Mucosa of descending colon (tissue), 3 donors: ENCODE measurements around the gene TNS2. TPM values are rescaled to one million over a fixed set of nuclear protein-coding genes. Genes with fewer than 3 reads are reported as not detected.

Experiments
- ATAC-seq: fragments of 200-7000 bp; cut with Tn5 transposase; one replicate; pipeline ENCODE4 v1.9.1; 2020; ENCODE audit warnings: mild to moderate bottlenecking, moderate library complexity
- DNase-seq, 3 donors: peaks; one replicate each; pipeline ENCODE4 v3.0.0-alpha.2; 2020
- H3K36me3 ChIP-seq: fragments of 200-600 bp; one replicate; pipeline ENCODE4 v1.8.0; 2021; ENCODE audit warnings: low read depth, mild to moderate bottlenecking
- H3K4me1 ChIP-seq: fragments of 200-600 bp; one replicate; pipeline ENCODE4 v1.8.0; 2021; ENCODE audit warnings: low read depth, mild to moderate bottlenecking
- H3K4me3 ChIP-seq: fragments of 200-600 bp; one replicate; pipeline ENCODE4 v1.8.0; 2021; ENCODE audit warnings: mild to moderate bottlenecking
- H3K9me3 ChIP-seq: fragments of 200-600 bp; one replicate; pipeline ENCODE4 v1.8.0; 2021; ENCODE audit warnings: mild to moderate bottlenecking
- intact Hi-C, 2 donors: fragments of 100-400 bp; cut with DNase I in 1 of 2; cut with micrococcal nuclease in 1 of 2; formaldehyde crosslinking; loops; one replicate each; pipeline versions ENCODE4 v1.11.0 to v1.11.1; 2022; cut with DNase I, micrococcal nuclease
- total RNA-seq, 3 donors: library from RNA; stranded (reverse); fragmentation: NEBNext Ultra II Directional in 2 of 3; extraction: Animal tissue kit (Norgen Biotek cat#: 25700) in 2 of 3; gene quantifications; one replicate each; pipeline versions ENCODE4 v1.2.1 to v1.2.4, GENCODE V29; 2021 to 2023
- TF ChIP-seq, protein P1 (sequence below): fragments of 200-600 bp; IDR thresholded peaks from one replicate; pipeline ENCODE4 v1.8.0; 2022; ENCODE audit warnings: antibody characterized with exemption, mild to moderate bottlenecking
- donor health status: DM: no; HTN: no; CAD: no; lungs with moderate emphysema.
- donor health status: DM: no; HTN: no; CAD: no.
- donor health status: DM: no; HTN: yes; CAD: no.

The TNS2 gene
- total RNA-seq, 3 donors from 2014 or later: 22.6 to 119 (median 51.9) TPM

DNA sequence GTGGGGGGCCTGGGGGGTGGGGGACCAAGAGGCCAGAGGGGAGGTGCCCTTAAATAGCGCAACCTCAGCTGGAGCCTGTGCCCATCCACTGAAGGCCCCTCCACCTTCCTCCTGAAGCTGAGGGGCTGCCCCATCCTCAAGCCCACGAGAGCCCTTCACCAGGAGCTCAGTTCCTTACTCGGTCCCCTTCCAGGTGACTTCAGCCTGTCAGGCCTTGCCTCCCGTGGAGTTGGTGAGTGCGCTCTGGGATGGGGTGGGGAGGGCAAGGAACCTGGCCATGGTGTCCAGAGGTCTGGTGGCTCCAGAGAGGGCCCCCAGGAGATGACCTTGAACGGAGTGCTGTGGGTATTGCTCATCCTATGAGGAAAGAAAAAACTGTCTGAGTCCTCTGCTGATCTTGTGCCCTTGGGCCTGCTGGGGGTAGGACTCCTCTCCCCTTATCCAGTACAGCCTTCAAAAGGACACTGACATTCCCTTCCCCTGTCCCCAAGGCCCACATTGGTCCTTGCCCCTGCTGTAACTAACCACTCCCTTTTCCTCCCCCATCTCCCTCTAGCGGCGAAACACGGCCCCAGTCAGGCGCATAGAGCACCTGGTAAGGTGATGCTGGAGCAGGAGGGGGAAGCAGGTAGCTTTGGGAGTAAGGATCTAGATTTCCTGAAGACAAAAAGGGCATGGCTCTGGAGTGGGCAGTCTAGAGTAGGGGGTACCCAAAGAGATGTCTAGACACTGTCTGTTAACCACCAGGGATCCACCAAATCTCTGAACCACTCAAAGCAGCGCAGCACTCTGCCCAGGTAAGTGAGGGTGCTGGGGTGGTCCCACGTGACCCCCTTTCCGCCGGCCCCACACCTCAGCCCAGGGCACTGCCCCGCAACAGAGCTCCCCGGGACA, 3.6 kb downstream of the TNS2 start:
- Histone ChIP-seq H3K4me1 (peaks cover 52% of the 10 kb centered on the region), H3K36me3 (no peaks in the 10 kb centered on the region), H3K9me3 (no peaks in the 10 kb centered on the region), H3K4me3 (no peak overlapping the region)
- intact Hi-C loops: no loop called here
- TF ChIP-seq, protein P1, sequence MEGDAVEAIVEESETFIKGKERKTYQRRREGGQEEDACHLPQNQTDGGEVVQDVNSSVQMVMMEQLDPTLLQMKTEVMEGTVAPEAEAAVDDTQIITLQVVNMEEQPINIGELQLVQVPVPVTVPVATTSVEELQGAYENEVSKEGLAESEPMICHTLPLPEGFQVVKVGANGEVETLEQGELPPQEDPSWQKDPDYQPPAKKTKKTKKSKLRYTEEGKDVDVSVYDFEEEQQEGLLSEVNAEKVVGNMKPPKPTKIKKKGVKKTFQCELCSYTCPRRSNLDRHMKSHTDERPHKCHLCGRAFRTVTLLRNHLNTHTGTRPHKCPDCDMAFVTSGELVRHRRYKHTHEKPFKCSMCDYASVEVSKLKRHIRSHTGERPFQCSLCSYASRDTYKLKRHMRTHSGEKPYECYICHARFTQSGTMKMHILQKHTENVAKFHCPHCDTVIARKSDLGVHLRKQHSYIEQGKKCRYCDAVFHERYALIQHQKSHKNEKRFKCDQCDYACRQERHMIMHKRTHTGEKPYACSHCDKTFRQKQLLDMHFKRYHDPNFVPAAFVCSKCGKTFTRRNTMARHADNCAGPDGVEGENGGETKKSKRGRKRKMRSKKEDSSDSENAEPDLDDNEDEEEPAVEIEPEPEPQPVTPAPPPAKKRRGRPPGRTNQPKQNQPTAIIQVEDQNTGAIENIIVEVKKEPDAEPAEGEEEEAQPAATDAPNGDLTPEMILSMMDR: peak; percentile 66
- peak; percentile 71 for ATAC-seq
- peak; percentile 87 to 90 (median 87) for DNase-seq

DNA sequence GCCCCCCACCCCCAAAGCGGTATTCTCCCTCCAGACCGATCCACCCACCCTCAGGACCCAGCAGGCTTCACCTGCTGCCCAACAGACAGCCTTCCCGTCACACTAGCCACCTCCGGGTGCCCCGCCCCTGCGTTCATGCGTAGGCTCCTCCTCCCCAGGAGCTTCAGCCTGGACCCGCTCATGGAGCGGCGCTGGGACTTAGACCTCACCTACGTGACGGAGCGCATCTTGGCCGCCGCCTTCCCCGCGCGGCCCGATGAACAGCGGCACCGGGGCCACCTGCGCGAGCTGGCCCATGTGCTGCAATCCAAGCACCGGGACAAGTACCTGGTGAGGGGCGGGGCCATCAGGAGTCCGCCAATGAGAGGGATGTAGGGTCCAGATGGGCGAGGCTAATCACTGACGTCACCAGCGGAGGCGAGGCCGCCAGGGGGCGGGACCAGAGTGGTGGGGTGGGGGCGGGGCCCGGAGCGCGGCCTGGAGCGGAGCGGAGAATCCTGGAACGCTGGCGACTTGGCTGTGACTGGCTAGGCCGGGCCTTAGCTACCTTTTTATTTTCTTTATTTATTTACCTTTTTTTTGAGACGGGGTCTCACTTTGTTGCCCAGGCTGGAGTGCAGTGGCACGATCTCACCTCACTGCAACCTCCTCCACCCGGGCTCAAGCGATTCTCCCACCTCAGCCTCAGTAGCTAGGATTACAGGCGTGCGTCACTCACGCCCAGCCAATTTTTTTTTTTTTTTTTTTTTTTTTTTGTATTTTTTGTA, 4.4 kb downstream of the TNS2 start:
- intact Hi-C loops: no loop called here
- peak; percentile 83 for ATAC-seq
- peak; percentile 96 to 98 (median 97) for DNase-seq
- Histone ChIP-seq H3K4me3 (no peak overlapping the region), H3K4me1 (peaks cover 45% of the 10 kb centered on the region), H3K9me3 (no peaks in the 10 kb centered on the region), H3K36me3 (no peaks in the 10 kb centered on the region)
- TF ChIP-seq, protein P1: no peak

DNA sequence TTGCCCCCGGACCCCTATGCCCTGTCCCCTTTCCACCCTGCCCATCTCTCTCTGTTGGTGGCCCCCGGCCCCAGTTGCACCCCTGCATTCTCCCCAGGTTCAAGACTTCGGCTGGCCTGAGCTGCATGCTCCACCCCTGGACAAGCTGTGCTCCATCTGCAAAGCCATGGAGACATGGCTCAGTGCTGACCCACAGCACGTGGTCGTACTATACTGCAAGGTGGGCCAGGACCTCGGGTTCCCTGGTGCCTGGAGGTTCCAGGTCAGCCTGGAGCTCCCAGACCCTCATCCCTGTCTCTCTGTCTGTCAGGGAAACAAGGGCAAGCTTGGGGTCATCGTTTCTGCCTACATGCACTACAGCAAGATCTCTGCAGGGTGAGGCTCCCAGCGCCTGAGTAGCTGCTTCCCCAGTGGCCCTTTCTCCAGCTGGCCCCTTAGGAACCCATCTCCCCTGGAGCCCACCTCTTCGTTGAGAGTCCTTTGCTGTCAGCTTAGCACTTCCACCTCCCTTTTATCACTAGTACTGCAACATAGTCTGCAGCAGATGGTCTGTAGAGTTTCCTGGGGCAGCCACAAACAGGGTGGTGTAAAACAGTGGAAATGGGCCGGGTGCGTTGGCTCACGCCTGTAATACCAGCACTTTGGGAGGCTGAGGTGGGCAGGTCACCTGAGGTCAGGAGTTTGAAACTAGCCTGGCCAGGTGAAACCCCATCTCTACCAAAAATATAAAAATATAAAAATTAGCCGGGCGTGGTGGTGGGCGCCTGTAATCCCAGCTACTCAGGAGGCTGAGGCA, 5.8 kb downstream of the TNS2 start:
- intact Hi-C loops: no loop called here
- TF ChIP-seq, protein P1: no peak
- peaks cover 33% of the 10 kb centered on the region for H3K4me1 ChIP-seq
- ATAC-seq: no peak
- peak in 2 of 3 donors; percentile 33 to 61 for DNase-seq
- H3K9me3 ChIP-seq: no peaks in the 10 kb centered on the region
- no peaks in the 10 kb centered on the region for H3K36me3 ChIP-seq
- no peak overlapping the region for H3K4me3 ChIP-seq

DNA sequence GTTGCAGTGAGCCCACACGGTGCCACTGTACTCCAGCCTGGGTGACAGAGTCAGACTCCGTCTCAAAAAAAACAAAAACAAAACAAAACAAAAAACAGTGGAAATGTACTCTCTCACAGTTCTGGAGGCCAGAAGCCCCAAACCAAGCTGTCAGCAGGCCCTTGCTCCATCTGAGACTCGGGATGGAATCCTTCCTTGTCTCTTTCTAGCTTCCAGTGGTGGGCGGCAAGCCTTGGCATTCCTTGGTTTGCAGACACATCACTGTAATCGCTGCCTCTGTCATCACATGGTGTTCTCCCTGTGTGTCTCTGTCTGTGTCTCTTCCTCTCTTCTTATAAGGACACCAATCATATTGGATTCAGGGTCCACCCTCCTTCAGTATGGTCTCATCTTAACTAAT, 6.4 kb downstream of the TNS2 start:
- Histone ChIP-seq H3K4me3 (no peak overlapping the region), H3K4me1 (peaks cover 33% of the 10 kb centered on the region), H3K9me3 (no peaks in the 10 kb centered on the region), H3K36me3 (no peaks in the 10 kb centered on the region)
- intact Hi-C loops: no loop called here
- TF ChIP-seq, protein P1: no peak
- ATAC-seq: no peak
- DNase-seq: no peak

DNA sequence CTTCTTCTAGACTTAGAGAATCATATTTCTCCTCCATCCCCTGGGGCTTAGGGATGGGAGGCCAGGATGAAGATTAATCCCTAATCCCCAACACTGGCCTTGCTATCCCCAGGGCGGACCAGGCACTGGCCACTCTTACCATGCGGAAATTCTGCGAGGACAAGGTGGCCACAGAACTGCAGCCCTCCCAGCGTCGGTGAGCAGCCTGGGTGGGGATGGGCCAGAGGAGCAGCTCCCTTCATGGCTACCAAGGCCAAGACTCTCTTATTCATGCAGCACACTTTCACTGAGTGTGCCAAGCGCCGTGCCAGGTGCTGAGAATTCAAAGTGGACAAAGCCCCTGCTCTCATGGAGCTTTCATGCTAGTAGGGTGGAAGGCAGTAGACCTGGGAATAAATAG, 7.0 kb downstream of the TNS2 start:
- TF ChIP-seq, protein P1: no peak
- Histone ChIP-seq H3K9me3 (no peaks in the 10 kb centered on the region), H3K36me3 (no peaks in the 10 kb centered on the region), H3K4me1 (peaks cover 33% of the 10 kb centered on the region), H3K4me3 (no peak overlapping the region)
- intact Hi-C loops: no loop called here
- no peak for DNase-seq
- ATAC-seq: no peak
